ELF-1 (cell line): Measurements from ENCODE around the gene CLEC16A.
"Not testable (repeated sequence)": the region's sequence is repeated elsewhere in the genome, so short reads cannot be mapped to it uniquely, and the experiment has no call there.

Experiments
- DNase-seq: peaks from one replicate; pipeline ENCODE4 v3.0.0-alpha.2; 2016; ENCODE audit warnings: low read depth, low spot score

Gene CLEC16A

DNA sequence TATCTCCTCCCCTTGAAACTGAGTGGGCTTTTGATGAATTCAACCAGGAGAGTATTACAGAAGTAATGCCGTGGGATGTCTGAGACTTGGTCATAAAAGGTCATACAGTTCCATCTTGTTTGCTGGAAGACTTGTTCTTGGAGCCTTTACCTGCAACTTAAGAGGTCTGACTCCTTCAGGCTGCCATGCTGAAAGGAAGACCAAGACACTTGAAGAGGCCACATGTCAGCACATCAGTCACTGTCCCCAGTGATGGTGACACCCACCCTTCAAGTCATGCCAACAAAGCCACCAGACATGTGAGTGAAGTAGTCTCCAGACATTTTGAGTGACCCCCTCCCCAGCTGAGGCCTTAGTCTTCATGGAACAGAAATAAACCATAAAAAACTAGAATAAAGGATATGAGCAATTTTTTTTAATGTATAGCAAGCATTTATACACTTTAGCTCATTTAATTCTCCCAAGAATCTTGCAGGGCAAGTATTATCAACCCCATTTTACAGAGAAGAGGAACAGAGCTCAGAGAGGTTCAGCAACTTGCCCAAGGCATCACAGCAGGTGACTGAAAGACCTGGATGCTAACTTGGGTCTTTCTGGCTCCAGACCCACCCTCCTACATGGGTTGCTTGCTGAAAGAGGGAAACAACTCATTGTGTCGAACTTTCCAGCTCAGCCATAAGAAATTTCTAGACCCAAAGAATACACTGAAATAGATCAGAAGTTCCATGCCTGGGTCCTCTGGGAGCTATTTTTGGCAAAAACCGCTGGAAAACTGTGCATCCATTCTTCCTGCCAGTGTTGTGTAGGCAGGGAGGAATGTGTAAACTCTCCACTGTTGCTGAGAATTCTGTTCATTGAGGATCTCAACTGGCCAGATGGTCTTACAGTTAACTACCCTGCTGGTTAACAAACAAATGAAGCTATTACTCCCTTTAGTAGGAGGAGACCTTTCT lies 273.6 kb downstream of the CLEC16A start:
- no peak for DNase-seq

DNA sequence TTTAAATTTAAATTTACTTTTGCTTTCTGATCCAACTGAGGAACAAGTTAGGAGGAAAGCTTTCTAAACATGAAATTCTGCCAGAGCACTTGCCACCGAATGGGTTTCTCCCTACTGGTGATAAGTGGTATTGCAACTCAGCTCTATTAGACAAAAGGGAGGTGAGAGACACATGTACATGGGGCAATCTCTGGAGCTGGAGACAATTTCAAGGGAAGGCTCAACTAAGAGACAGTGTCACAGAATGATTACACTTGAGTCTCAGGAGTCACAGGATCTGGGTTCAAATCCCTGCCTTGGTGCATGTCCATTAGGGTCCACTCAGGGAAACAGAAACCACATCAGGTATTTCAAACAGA lies 274.2 kb downstream of the CLEC16A start:
- DNase-seq: no peak

DNA sequence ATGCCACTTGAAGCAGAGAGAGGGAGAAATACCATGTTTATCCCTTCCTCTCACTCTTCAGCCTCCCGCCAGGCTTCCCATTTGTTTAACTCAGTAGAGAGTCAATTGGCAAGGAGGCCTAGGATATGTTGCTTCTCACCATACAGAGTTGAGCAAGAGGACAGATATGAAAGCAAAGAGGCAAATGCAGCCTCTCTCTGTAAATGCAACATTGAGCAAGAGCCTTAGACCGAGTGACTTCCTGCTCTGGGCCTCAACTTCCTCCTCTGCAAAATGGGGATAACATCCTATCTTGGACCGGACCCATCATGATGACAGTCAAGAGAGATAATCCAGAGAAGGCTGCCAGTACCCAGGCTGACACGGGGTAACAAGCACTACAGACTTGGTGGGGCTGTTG lies 274.8 kb downstream of the CLEC16A start:
- DNase-seq: no peak

DNA sequence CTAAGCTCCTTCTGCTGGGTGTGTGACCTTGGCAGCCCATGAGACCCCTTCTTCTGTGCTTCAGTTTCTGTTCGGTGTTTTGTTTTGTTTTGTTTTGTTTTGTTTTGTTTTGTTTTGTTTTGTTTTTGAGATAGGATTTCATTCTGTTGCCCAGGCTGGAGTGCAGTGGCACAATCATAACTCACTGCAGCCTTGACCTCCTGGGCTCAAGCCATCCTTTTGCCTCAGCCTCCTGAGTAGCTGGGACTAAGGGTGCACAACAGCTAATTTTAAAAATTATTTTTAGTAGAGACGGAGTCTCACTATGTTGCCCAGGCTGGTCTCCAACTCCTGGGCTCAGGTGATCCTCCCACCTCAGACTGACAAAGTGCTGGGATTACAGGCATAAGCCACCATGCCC lies 276.1 kb downstream of the CLEC16A start:
- DNase-seq: not testable (repeated sequence)

DNA sequence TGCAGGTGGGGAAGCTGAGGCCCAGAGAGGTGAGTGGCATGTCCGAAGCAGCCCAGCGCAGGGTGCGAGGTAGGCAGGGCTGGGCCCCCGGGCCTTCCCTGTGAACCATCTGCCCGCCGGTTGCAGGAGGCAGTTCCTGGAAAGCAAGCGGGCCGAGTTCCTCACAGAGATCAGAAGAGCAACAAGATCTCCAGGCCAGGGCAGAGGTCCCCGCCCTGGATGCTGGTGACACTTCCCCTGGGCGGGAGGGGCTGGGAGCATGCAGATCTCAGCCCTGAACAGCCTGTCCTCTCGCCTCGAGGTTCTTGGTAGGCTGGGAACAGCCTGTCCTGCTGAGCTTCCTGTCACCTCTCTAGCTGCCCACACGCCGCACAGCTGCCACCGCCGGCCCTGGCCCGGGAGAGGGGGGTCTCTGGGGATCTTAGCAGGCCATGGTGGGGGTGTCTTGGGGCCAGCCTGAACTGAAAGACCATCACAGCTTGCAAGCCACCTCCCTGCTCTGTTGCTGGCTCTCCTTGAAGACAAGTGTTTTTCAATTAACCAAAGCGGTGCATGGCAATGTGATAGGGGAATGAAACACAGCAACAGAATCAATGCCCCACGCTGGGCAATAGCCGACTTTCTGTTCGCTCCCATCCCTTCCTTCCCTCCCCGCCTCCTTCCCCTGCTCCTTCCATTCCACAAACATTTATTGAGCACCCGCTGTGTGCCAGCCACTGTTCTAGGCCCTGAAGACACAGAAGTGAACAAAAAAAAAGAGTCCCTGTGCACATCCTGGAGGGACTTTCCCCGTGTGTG lies 279.9 kb downstream of the CLEC16A start:
- DNase-seq: peak; percentile 87

DNA sequence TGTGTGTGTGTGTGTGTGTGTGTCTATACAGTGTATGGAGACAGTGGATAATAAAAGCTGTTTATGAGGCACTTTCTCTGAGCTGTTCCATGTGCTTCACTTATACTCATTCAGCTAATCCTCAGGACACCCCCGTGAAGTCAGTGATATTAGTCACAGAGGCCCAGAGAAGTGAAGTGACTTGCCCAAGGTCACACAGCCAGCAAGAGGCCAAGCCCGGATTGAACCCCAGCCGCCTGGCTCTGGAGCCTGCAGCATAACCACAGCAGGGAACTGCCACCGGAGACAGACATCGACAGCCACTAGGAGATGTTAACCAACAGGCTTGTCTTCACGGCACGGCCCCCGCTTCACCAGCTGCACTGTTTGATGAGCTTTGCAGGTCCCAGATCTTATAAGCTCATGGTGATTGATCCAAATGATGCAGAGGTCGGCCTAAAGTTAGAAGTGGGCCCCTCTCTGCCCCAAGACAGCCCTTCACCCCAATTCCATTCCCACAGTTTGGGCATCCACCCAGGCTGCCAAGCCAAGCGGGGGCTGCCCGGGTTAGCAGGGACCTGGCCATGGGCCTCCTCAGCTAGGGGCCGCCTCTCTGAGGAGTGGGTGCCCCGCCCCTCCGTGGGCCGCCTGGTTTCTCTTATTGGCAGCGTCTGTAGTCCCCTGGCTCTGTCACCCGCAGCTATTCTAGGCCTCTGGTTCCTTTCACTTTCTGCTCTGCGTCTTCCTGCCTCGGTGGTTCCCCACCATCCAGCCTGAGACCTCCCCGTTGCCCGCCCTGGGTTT lies 280.7 kb downstream of the CLEC16A start:
- no peak for DNase-seq

DNA sequence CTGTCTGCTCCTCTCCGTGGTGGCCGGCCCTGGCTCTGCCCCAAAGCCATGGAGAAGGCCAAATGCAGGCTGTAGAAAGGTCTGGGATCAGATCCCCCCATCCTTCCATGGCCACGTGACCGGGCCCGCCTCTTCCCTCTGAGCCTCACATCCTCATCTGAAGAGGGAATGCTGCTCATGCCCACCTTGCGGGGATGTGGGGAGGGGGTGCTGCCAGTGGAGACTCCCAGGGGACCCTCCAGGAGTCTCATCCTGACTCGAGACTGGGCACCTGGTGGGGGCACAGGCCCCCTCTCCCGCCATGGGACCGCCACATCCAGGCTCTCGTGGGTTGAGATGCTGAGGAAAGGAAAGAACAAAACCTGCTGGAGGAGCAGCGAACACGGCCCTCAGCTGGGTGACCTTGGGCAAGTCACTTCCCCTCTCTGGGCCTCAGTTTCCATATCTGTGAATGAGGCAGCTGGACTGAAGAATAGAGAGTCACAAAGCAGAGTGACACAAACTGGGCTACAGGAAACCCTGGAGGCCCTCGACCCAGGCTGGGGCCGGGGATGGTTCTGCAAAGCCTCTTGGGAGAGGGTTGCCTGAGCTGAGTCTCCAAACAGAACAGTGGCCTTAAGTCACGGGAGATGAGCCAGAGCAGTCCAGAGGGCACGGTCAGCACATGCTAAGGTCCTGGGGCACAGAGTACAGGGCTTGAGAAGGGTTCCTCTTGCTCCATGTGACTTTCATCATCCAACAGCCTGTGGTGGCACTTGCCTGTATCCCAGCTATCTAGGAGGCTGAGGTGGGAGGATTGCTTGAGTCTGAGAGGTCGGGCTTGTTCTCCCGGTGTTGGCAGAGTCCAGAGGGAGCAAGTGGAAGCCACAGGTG lies 281.5 kb downstream of the CLEC16A start:
- no peak for DNase-seq

DNA sequence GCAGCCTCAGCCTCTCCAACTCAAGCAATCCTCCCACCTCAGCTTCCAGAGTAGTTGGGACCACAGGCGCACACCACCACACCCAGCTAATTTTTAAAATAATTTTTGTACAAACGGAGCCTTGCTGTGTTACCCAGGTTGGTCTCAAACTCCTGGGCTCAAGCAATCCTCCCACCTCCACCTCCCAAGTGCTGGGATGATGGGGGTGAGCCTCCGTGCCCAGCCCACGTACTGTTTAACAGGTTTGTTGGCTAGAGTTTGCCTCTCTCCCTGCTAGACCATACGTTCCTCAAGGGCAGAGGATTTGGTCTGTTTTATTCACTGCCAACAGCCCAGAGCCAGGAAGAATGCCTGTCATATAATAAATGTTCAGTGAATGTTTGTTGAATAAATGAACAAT lies 285.1 kb downstream of the CLEC16A start:
- no peak for DNase-seq

DNA sequence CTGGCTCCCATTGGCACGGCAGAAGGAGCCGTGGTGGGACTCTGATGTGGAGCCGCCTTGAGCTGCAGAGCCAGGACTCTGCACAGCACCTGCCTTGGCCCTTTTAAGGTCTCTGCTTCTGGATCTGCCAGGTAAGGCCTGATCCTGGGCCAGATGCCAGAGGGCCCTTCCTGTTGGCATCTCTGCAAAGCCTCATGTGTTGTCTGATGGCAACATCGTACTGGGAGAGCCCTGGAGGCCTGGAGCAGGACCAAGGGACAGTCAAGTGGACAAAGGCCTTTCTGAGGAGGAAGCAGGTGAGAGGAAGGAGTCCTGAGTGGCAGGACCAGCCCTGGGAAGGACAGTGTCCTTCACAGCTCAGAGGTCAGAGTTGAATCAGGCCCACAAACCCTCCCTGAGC lies 285.5 kb downstream of the CLEC16A start:
- DNase-seq: no peak

DNA sequence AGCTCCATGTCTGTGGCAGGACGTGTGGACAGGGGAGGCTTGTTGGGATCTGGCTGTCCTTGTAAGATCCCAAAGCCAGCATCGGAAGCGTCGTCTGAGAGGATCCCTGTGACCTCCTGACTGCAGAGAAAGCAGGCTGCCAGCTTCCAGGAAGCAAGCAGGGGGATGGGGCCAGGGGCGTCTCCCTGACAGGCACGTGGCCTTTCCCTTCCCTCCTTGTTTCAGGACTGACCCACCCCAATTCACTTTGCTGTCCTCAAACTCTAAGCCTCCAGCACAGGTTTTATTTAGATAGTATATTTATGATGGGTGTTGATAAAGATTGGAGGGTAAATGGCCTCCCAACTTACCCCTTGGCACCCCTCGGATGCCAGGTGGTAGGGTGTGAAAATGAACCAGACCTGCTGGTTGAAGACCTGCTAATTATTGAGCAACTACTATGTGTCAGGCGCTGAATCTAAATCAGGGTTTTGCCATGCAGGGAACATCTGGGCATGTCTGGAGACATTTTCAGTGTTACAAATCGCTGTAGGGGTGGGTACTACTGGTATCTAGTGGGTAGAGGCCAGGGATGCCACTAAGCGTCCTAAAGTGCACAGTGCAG lies 287.1 kb downstream of the CLEC16A start:
- DNase-seq: no peak
